ENCODE data around the gene TMEM107.

The TMEM107 gene

DNA sequence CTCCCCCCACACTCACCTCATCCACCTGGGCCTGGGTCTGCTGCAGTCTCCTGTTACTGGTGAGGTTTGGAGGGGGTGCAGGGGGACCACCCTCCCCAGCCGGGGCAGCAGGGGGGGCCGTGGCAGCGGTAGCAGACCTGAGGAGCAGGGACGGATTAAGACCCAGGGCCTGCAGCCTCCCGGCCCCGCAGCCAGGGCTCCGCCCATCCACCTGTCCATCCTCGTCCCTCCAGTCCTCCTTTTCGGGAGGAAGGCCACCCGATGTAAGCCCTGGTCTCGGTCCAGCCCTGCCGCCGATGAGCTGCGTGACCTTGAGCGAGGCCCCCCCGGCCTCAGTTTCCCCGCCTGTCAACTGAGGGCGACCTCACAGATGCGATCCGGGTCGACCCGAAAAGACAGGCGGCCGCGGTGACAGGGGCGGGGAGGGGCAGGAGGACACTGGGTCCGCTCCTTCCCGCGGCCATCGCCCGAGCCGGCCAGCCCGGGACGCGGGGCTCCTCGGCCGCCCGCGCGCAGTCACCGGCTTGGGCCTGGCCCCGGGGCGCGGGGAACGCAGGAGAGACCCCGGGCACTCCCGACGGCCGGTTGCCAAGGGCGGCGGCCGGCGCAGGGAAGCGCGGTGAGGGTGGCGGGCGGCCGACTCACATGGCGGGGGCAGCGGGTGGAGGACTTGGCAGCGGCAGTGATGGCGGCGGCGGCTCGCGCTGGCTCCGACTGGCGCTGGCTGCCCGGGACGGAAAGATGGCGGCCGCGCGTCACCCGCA, 13.8 kb downstream of the TMEM107 start, which contains the start of gene VAMP2:
TSS of gene VAMP2 (minus strand) at position 716 of the 764 bp plus-strand sequence. CDS start at position 647, 69 bp downstream.
- DNase-seq, result peak; percentile 88 to 95

DNA sequence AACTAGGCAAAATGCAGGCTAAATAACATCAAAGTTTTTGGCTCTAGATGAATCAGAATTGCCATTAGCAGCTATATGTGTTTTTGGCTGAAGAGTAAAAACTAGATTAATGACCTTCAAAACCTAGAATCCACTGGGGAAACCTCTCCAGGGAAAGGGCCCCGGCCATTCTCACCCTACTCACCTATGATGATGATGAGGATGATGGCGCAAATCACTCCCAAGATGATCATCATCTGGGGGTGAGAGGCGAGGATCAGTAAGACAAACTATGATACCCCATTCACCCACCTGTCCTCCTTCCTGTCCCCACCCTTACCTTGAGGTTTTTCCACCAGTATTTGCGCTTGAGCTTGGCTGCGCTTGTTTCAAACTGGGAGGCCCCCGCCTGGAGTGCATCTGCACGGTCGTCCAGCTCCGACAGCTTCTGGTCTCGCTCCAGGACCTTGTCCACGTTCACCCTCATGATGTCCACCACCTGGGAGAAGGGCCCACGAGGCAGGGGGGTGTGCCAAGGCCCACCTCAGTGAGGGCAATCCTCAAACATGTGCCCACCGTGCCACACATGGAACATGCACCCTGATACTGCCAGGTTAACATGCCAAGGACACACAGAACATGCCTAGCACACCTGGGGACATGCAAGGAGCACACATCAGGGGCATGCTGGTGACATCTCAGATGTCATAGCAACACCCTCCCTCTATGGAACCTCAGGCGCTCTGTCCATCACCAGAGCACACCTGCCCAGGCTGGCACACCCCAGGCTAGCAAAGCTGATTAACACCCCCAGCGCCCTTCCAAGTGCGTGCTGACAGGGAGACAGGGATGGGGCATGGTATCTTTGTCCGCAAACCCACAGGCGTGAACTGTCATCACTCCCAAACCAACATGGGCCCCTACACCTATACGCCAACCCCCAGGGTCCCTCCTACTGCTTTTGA, 14.6 kb downstream of the TMEM107 start:
- no peak for DNase-seq
- no peak for TF ChIP-seq GATA1 (IDR thresholded peaks at IDR 0.05; ENCODE audit: low read depth, low read length)
- no peak for TF ChIP-seq POLR2A (IDR thresholded peaks at IDR 0.05; ENCODE audit: low read length)

More for the DNA sequence above, 13.8 kb downstream of the TMEM107 start, which contains the start of gene VAMP2:
- TF ChIP-seq POLR2A (IDR thresholded peaks at IDR 0.05; ENCODE audit: low read length), result peak; percentile 58
- no peak for TF ChIP-seq GATA1 (IDR thresholded peaks at IDR 0.05; ENCODE audit: low read depth, low read length)

DNA sequence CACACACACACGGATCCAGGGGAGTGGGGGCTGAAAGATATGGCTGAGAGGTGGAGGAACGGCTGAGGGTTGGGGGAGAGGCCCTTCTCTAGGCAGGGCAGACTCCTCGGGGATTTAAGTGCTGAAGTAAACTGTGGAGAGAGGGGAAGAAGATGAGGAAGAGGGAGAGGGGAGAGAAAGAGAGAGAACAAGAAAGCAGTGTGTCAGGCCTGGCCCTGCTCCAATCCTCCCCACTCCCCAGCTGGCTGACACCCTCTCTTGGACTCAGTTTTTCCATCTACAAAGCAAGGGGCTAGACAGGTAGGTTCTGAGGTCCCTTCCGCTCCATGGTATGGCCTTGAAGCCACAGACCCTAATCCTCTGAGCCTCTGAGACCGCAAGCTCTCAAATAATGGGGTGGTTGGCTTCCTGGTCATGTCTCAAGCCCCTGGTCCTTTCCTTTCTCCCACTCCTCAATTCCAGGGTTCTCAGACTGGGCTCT, 15.4 kb downstream of the TMEM107 start:
- DNase-seq, result no peak
- TF ChIP-seq POLR2A (IDR thresholded peaks at IDR 0.05; ENCODE audit: low read length) (no peak), GATA1 (IDR thresholded peaks at IDR 0.05; ENCODE audit: low read depth, low read length) (no peak)

DNA sequence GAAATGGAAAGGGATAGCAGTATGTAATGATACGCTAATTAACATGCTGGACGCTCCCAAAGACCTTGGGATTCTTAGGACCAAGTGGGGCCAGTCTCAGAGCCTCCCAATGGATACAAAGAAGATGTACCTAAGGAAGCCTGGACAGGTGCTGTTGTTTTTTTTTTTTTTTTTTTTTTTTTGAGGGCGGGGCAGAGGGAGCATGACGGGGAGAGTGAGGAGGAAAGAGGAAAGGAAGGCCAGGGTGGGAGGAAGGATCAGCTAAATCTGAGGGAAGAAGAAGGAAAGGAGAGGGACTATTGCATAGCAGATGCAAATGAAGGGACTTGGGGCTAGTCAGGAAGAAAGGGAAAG, 16.0 kb downstream of the TMEM107 start:
- DNase-seq, result no peak

DNA sequence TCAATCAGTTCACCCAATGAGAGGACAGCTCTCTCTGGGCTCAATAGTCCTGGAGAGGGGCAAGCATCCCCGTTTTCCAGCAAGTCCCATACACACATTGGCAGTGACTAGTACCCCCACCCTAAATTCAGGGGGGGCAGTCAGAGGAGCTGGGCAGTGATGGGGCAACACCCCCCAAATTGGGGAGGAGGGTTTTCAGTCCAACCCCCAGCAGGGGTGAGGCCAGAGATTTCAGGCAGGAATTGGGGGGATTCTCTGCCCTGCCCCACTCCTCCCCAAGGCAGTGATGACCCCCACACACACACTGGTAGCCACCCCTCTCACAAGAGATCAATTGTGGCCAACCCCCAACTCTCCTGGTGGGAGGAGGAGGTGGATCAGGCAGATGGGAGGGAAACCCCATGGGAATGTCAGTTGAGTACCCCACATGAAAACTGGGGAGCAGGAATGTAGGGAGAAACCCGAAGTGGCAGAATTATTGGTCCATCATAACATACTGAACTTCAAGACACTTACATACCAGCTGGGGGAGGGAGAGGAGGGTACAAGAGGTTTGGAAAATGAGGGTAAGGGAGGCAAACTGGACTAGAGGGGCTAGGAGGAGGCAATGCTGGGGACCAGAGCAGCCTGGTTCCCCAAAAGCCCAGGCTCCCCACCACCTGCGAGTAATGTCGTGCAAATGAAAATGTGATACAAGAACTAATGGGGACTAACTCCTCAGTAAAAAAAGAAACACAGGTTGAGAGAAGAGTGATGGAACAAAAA, 16.5 kb downstream of the TMEM107 start:
- DNase-seq, result no peak

More for the DNA sequence above, 16.0 kb downstream of the TMEM107 start:
- TF ChIP-seq GATA1 (IDR thresholded peaks at IDR 0.05; ENCODE audit: low read depth, low read length), result no peak
- no peak for TF ChIP-seq POLR2A (IDR thresholded peaks at IDR 0.05; ENCODE audit: low read length)

DNA sequence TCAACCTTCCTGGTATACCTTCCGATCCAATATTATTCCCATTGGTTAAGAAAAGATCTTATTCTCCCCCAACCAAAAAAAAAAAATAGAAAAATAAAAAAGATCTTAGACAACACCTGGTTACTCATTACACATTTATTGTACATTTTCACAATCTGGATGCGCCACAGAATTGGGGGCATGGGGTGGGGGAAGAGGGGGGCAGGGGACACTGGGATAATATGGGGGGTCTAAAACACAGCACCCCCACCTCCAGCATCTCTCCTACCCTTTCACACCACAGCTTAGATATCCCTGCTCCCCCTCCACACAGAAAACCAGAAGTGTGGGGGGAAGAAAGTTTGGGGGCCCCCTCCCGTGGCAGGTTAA, 17.2 kb downstream of the TMEM107 start:
- DNase-seq, result no peak
- TF ChIP-seq POLR2A (IDR thresholded peaks at IDR 0.05; ENCODE audit: low read length) (no peak), GATA1 (IDR thresholded peaks at IDR 0.05; ENCODE audit: low read depth, low read length) (no peak)

More for the DNA sequence above, 16.5 kb downstream of the TMEM107 start:
- TF ChIP-seq GATA1 (IDR thresholded peaks at IDR 0.05; ENCODE audit: low read depth, low read length), result no peak
- no peak for TF ChIP-seq POLR2A (IDR thresholded peaks at IDR 0.05; ENCODE audit: low read length)

DNA sequence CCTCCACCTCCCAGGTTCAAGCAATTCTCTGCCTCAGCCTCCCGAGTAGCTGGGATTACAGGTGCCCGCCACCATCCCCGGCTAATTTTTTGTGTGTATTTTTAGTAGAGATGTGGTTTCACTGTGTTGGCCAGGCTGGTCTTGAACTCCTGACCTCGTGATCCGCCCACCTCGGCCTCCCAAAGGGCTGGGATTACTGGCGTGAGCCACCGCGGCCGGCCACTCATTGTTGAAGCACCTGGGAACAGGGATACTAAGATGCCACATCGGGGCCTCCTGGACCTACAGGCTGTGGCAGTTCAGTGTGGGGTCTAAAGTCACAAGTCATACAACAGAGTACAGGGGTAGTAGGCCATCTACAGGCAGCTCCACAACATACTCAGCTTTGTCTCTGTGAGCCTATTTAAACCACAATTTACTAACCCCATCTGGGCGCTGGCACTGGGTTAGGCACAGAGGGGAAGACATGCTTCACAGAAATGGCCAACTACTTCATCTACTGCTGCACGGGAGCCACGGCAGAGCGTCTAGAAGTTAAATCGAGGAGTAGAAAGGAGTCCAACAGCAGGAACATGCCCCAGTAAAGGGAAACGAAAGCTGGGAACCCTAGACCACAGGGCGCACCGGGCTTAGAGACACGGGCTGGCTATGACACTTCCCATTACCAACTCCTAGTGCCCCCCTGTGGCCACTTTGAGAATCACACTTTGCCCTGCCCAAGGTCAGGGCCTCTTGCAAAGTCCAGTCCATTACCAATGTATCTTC, 17.7 kb downstream of the TMEM107 start:
- peak; percentile 88 to 93 for DNase-seq
- TF ChIP-seq POLR2A (IDR thresholded peaks at IDR 0.05; ENCODE audit: low read length) (no peak), GATA1 (IDR thresholded peaks at IDR 0.05; ENCODE audit: low read depth, low read length) (no peak)

DNA sequence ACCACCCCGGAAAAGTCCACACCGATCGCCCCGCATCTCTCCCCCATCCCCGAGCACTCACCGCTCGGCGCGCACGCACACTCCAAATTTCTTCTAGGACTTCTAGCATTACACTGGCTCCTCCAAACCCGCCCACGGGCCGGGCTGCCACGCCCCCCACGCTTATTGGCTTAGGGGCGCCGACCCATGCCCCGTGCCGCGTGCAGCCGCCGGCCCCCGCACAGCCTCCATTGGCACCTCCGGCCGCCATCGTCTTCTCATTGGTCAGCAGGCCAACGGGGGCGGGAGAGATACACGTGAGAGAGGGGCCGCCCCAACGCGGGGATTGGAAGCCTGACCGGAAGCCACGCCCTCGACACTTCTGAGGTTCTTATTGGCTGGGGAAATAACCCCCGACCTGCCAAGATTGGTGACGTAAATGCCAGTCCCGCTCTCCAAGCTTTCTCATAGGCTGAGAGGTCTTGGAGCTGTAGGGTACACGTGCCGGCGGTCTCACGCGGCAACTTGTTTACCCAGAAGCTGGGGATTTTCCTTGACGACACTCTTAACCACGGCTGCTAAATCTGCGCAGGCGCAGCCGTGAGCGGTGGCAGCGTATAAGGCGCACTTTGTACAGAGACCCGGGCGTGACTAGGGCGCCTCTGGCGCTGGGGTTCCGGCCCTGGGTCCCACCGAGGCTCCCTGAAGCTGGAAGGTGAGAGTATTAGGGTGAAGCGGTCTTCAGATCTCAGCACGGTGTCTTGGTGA, 19.8 kb downstream of the TMEM107 start:
- peak; percentile 99 for TF ChIP-seq POLR2A (IDR thresholded peaks at IDR 0.05; ENCODE audit: low read length)
- TF ChIP-seq GATA1 (IDR thresholded peaks at IDR 0.05; ENCODE audit: low read depth, low read length), result no peak
- DNase-seq, result peak; percentile 100

DNA sequence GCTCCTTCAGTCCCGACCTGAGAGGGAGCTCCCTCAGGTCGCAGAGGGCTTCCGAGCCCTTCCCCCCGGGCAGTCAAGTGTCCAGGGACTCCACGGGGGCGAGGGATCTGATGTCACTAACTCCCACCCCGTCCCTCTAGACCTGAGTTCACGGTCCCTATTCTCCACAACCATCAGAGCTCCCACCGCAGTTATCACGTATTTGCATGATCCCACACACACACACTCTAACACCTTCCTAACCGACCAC, 20.3 kb downstream of the TMEM107 start:
- no peak for DNase-seq
- no peak for TF ChIP-seq POLR2A (IDR thresholded peaks at IDR 0.05; ENCODE audit: low read length)
- TF ChIP-seq GATA1 (IDR thresholded peaks at IDR 0.05; ENCODE audit: low read depth, low read length), result no peak

DNA sequence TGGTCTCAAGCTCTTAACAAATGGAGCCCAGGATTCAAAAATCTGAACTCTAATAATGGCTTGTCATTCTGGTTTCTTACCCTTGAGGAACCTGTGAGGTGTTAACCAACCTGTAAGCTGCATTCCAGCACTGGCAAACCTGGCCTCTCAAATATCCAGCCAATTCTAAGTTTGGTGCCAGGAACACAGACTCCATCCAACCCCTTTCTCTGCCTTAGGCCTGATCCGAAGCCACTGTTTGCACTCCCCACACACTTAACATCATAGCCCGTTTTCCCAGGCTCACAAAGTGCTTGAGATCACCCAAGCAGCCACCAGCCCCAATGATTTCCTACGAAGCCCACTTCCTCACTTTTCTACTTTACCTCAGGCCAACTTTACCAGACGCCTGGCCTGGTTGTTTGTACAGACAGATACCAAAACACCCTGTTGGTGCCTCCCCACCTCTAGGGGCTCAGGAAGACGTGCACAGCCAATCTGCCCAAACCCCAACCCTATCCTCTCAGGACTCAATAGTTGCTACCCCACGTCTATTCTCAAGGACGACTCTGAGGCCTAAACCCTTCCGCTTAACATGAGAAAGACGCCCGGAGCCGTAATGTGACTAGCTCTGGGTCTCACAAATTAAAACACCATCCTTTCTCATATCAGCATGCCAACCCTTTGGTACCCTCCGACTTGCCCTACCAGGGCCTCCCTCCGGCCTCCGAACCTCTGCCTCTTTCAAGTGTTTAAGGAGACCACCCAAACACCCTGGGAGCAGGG, 20.8 kb downstream of the TMEM107 start:
- TF ChIP-seq POLR2A (IDR thresholded peaks at IDR 0.05; ENCODE audit: low read length) (no peak), GATA1 (IDR thresholded peaks at IDR 0.05; ENCODE audit: low read depth, low read length) (no peak)
- peak in 1 of 2 experiments; percentile 60 for DNase-seq

DNA sequence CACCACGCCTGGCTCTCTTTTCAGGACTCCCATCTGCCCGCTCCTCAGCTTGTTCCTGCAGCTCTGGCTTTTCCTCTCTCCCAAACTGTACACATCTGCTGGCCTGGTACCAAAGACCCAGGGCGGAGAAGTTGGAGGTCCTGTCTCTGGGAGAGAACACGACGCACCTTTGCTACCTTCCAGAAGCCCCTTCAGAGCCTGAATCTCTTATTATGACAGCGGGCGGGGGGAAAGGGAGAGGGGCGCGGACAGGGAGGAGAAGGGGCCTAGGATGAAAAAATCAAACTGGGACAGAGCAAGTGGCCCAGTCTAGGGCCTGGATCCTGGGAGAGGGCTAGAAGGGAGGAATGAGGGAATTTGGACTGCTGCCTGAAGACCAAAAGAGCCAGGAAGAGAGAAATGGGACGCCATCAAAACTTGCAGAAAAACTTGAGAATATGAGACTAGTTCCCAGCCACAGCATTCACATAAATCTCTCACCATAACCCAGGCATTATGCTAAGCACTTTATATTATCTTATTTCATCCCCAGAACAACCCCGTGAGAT, 21.5 kb downstream of the TMEM107 start:
- DNase-seq, result peak in 1 of 2 experiments; percentile 53
- peak; percentile 33 for TF ChIP-seq POLR2A (IDR thresholded peaks at IDR 0.05; ENCODE audit: low read length)
- no peak for TF ChIP-seq GATA1 (IDR thresholded peaks at IDR 0.05; ENCODE audit: low read depth, low read length)

Data from erythroblast (primary cell).